Gastrocnemius medialis (tissue), 4 donors: ENCODE measurements around the gene CD2AP. TPM values are rescaled to one million over a fixed set of nuclear protein-coding genes. Genes with fewer than 3 reads are reported as not detected.
"Not testable (repeated sequence)": the region's sequence is repeated elsewhere in the genome, so short reads cannot be mapped to it uniquely, and the experiment has no call there.

ENCODE experiments used
- ATAC-seq, 2 donors: fragments of 150-250 bp; one replicate each; pipeline ENCODE4 v1.9.1; 2016
- DNase-seq, 2 donors: peaks; one replicate each; pipeline ENCODE4 v3.0.0-alpha.2; 2019
- H3K27ac ChIP-seq, 4 donors: fragments of 200-600 bp; sonication (generic); 1 replicate in 1 of 4; 2 replicates in 3 of 4; pipeline ENCODE4 v1.5.1; 2016 to 2018; ENCODE audit warnings: mild to moderate bottlenecking in 2 of 4, moderate library complexity in 1 of 4
- H3K27me3 ChIP-seq, 3 donors: fragments of 200-600 bp; sonication (generic) in 2 of 3; 1 replicate in 1 of 3; 2 replicates in 2 of 3; pipeline versions ENCODE4 v1.5.1 to v1.6.0; 2016 to 2019; ENCODE audit warnings: mild to moderate bottlenecking in 1 of 3, moderate library complexity in 1 of 3
- H3K36me3 ChIP-seq, 2 donors: fragments of 200-600 bp; sonication (generic) in 1 of 2; one replicate each; pipeline ENCODE4 v1.5.1; 2017 to 2018
- H3K4me1 ChIP-seq, 2 donors: fragments of 200-600 bp; sonication (generic) in 1 of 2; one replicate each; pipeline ENCODE4 v1.5.1; 2016 to 2017; ENCODE audit warnings: mild to moderate bottlenecking in 2 of 2
- H3K4me3 ChIP-seq, 4 donors: fragments of 200-600 bp; sonication (generic) in 3 of 4; 1 replicate in 1 of 4; 2 replicates in 3 of 4; pipeline ENCODE4 v1.5.1; 2016 to 2019; ENCODE audit warnings: mild to moderate bottlenecking in 2 of 4
- H3K9me3 ChIP-seq, 3 donors: fragments of 200-600 bp; sonication (generic) in 2 of 3; 1 replicate in 1 of 3; 2 replicates in 2 of 3; pipeline ENCODE4 v1.5.1; 2016 to 2019
- POLR2A ChIP-seq, 2 donors: fragments of 450-650 bp; IDR thresholded peaks; one replicate each; pipeline ENCODE4 v1.6.1; 2017; ENCODE audit warnings: antibody characterized with exemption in 2 of 2, mild to moderate bottlenecking in 2 of 2, moderate library complexity in 2 of 2
- in situ Hi-C, 4 donors: fragments of 200-750 bp; cut with MboI; loops; one replicate each; pipeline versions ENCODE4 v1.15.0 to v1.8.0; 2017; ENCODE audit warnings: low sequenced_read_pairs in 4 of 4
- intact Hi-C: fragments of 100-400 bp; cut with DNase I; formaldehyde crosslinking; loops from one replicate; pipeline ENCODE4 v1.15.1; 2023; ENCODE audit warnings: low total_unique reads
- total RNA-seq, 4 donors: library from RNA; depleted of rRNA; stranded (reverse); fragments of >200 nt; gene quantifications; one replicate each; pipeline versions ENCODE4 v1.1.0 to v1.2.3, GENCODE V29; 2016
- TF ChIP-seq, protein P1 (sequence below), 5 experiments: fragments of 450-650 bp in 3 of 5; fragments of 200-600 bp in 2 of 5; sonication (generic) in 2 of 5; IDR thresholded peaks in 4 of 5; conservative IDR thresholded peaks in 1 of 5; 1 replicate in 4 of 5; 2 replicates in 1 of 5; pipeline ENCODE4 v1.5.1; 2016 to 2019; ENCODE audit warnings: antibody characterized with exemption in 5 of 5, mild to moderate bottlenecking in 3 of 5, moderate library complexity in 3 of 5

The CD2AP gene
- total RNA-seq, 4 donors from 2014 or later, result 6.9 to 14.1 (median 8.6) TPM

DNA sequence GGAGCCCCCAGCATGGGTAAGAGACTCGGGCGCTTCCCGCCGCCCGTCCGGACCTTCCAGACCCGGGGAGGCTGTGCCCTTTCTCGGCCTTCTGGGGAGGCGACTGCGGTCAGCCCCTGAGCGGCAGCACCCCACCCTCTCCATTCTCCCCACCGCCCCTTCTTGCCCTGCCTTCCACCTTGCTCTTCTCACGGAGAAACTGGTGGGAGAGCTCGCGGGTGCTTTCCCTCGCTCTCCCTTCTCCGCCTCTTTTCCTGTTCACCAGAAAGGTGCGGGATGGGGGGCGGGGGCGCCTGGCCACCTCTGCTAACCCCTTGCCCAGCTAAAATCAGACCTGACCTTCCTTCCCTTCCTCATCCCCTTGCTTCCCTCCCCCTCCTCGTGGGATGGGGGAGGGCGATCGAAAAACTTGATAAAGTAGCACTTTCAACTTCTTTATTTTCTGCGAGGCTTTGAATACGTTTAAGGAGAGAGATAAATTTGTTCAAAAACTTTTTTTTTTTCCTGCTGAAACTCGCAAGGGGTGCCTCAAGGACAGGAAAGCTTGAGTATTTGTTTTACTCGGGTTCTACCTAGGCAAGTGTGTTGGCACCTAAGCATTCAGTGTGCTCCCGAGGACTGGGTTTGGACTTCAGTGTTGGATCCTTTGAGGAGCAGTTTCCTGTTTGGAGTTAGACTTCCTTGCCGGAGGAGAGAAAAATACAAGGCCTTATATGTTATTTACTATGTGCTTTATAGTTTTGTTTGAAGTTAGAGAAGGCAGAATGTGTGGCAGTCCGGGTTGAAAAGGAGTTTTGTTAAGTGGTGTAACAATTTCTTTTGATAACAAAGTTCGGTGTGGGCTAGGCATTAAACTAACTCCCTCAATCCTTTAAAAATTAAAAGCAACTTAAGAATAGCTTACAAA, 897 bp downstream of the CD2AP start:
- H3K9me3 ChIP-seq, result no peaks in the 10 kb centered on the region
- H3K36me3 ChIP-seq, result no peaks in the 10 kb centered on the region
- TF ChIP-seq POLR2A (IDR thresholded peaks at IDR 0.05), result no peak
- TF ChIP-seq, protein P1, sequence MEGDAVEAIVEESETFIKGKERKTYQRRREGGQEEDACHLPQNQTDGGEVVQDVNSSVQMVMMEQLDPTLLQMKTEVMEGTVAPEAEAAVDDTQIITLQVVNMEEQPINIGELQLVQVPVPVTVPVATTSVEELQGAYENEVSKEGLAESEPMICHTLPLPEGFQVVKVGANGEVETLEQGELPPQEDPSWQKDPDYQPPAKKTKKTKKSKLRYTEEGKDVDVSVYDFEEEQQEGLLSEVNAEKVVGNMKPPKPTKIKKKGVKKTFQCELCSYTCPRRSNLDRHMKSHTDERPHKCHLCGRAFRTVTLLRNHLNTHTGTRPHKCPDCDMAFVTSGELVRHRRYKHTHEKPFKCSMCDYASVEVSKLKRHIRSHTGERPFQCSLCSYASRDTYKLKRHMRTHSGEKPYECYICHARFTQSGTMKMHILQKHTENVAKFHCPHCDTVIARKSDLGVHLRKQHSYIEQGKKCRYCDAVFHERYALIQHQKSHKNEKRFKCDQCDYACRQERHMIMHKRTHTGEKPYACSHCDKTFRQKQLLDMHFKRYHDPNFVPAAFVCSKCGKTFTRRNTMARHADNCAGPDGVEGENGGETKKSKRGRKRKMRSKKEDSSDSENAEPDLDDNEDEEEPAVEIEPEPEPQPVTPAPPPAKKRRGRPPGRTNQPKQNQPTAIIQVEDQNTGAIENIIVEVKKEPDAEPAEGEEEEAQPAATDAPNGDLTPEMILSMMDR (IDR thresholded peaks at IDR 0.05 in 4 of 5, conservative IDR thresholded peaks at IDR 0.05 in 1 of 5), result no peak
- H3K27me3 ChIP-seq, result no peaks in the 10 kb centered on the region
- ATAC-seq (peak in 1 of 2 donors; percentile 50), DNase-seq (no peak)
- in situ Hi-C loops, result no loop called here
- peak overlapping the region; percentile 77 to 93 (median 84) for H3K4me3 ChIP-seq
- H3K27ac ChIP-seq, result peak overlapping the region; percentile 89 to 96 (median 94)
- intact Hi-C loops, result loop anchor here (2.0 kb wide), 1 partner anchor 64 kb away; no protein-coding TSS in a partner anchor
- H3K4me1 ChIP-seq, result peaks cover 19 to 29% of the 10 kb centered on the region in 2 donors

DNA sequence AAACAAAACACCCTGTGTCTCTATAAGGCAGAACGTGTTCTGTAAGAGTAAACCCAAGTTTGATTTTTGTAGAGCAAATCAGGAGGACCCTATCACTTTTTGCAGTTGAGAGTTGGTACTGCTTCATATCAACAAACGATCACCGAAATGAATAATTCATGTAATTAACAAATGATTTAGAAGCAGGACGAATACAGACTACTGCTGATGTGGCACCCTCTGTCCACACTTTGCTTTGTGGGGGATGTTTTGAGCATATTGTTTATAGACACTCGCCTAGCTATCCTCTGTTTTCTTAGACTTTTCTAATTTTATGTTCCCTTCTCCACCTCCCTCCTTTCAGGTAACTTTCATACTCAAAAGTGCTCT, 1.5 kb downstream of the CD2AP start:
- TF ChIP-seq, protein P1 (IDR thresholded peaks at IDR 0.05 in 4 of 5, conservative IDR thresholded peaks at IDR 0.05 in 1 of 5), result no peak
- TF ChIP-seq POLR2A (IDR thresholded peaks at IDR 0.05), result no peak
- DNase-seq (no peak), ATAC-seq (no peak)
- Histone ChIP-seq H3K9me3 (no peaks in the 10 kb centered on the region), H3K4me3 (peak overlapping the region; percentile 77 to 93 (median 84)), H3K27me3 (no peaks in the 10 kb centered on the region), H3K36me3 (no peaks in the 10 kb centered on the region), H3K4me1 (peaks cover 23 to 35% of the 10 kb centered on the region in 2 donors), H3K27ac (peak overlapping the region; percentile 89 to 96 (median 94))
- intact Hi-C loops, result loop anchor here (2.0 kb wide), 1 partner anchor 64 kb away; no protein-coding TSS in a partner anchor
- in situ Hi-C loops, result no loop called here

DNA sequence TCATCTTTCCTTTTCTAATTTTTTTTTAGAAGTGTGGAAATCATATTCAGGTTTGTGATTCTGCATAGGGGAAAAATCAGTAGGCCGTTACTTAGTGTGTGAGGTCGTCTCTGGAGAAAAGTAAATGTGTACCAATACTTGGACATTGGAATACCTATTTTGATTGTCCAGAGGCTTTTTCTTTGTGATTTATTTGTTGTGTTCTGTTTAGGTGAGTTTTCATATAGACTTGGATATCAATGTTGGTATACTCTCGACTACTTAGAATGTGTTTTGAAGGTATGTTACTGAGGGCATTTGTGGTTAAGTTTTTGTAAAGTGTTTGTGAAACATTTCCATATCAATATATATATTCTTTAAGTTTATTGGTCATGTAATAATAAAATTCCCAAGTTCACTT, 2.3 kb downstream of the CD2AP start:
- DNase-seq (no peak), ATAC-seq (no peak)
- Histone ChIP-seq H3K9me3 (no peaks in the 10 kb centered on the region), H3K36me3 (no peaks in the 10 kb centered on the region), H3K27ac (no peak overlapping the region), H3K27me3 (no peaks in the 10 kb centered on the region), H3K4me1 (peaks cover 28 to 40% of the 10 kb centered on the region in 2 donors), H3K4me3 (peak overlapping the region in 2 of 4 donors; percentile 82 to 93)
- TF ChIP-seq POLR2A (IDR thresholded peaks at IDR 0.05), result no peak
- TF ChIP-seq, protein P1 (IDR thresholded peaks at IDR 0.05 in 4 of 5, conservative IDR thresholded peaks at IDR 0.05 in 1 of 5), result no peak
- intact Hi-C loops (loop anchor here (2.0 kb wide), 1 partner anchor 65 kb away; no protein-coding TSS in a partner anchor), in situ Hi-C loops (no loop called here)

DNA sequence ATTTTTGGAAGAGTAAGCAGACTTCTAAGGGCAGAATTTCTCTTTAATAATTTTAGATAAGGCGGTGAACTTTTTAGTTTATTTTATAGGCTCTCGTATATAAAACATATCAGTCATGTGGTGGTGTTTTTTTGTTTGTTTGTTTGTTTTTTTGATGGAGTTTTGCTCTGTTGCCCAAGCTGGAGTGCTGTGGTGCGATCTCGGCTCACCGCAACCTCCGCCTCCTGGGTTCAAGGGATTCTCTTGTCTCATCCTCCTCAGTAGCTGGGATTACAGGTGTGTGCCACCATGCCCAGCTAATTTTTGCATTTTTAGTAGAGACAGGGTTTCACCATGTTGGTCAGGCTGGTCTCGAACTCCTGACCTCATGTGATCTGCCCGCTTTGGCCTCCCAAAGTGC, 3.6 kb downstream of the CD2AP start:
- H3K27me3 ChIP-seq, H3K36me3 ChIP-seq, DNase-seq, ATAC-seq, in situ Hi-C loops, H3K9me3 ChIP-seq, H3K4me3 ChIP-seq, intact Hi-C loops, H3K27ac ChIP-seq: not testable (repeated sequence)
- peaks cover 32 to 40% of the 10 kb centered on the region in 2 donors for H3K4me1 ChIP-seq

DNA sequence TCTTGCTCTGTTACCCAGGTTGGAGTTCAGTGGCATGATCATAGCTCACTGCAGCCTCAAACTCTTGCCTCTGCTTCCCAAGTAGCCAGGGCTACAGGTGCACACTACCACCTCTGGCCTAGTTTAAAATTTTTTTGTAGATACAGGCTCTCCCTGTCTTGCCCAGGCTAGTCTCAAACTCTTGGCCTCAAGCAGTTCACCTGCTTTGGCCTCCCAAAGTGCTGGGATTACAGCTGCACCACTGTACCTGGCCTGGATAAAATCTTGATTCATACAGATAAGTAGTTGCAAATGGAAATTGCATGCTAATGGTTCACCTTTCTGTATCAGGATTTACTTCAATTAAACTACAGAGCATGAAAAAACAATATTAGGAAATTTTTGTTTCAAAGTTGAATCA, 4.2 kb downstream of the CD2AP start:
- Histone ChIP-seq H3K9me3 (no peaks in the 10 kb centered on the region), H3K27ac (no peak overlapping the region), H3K4me1 (peaks cover 33 to 37% of the 10 kb centered on the region in 2 donors), H3K36me3 (no peaks in the 10 kb centered on the region), H3K4me3 (no peak overlapping the region), H3K27me3 (no peaks in the 10 kb centered on the region)
- DNase-seq (no peak), ATAC-seq (no peak)
- in situ Hi-C loops, result no loop called here
- intact Hi-C loops, result no loop called here
- TF ChIP-seq POLR2A (IDR thresholded peaks at IDR 0.05), result no peak
- TF ChIP-seq, protein P1 (IDR thresholded peaks at IDR 0.05 in 4 of 5, conservative IDR thresholded peaks at IDR 0.05 in 1 of 5), result no peak
